GM18907 (cell line): Measurements from ENCODE around the gene SYNJ1.
A peak's percentile ranks its signal among the peaks of the same experiment; 100 is the strongest.
"Not testable (repeated sequence)": the region's sequence is repeated elsewhere in the genome, so short reads cannot be mapped to it uniquely, and the experiment has no call there.

Experiments used
- ATAC-seq: cut with Tn5 transposase; IDR thresholded peaks from one replicate; pipeline ENCODE4 v1.9.1; 2021; ENCODE audit warnings: mild to moderate bottlenecking, moderate library complexity; ENCODE audit not compliant: unreplicated experiment

SYNJ1 gene

DNA sequence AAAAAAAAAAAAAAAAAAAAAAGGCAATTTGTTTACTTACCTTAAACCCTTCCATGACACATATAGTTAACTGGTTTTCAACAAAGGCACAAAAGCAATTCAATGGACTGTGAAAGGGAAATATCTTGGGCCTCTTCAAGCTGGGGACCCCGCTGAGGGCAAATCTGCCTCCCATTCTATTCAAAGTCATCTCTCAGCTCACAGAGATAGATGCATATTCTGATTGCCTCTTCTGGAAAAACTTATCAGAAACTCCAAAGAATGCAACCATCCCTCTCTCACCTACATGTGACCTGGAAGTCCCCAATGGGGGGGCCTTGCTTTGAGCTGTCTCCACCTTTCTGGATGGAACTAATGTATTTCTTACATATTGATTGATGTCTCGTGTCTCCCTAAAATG lies 12.1 kb upstream of the SYNJ1 start:
- ATAC-seq, result no peak

DNA sequence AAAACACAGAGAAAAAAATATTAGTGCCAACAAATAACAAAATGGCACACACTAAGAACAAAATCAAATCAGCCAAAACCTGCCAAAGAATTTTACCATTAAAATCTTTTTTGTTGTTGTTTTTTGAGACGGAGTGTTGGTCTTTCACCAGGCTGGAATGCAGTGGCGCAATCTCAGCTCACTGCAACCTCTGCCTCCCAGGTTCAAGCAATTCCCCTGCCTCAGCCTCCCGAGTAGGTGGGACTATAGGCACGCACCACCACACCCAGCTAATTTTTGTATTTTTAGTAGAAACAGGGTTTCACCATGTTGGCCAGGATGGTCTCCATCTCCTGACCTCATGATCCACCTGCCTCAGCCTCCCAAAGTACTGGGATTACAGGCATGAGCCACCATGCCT lies 8.3 kb upstream of the SYNJ1 start:
- not testable (repeated sequence) for ATAC-seq

DNA sequence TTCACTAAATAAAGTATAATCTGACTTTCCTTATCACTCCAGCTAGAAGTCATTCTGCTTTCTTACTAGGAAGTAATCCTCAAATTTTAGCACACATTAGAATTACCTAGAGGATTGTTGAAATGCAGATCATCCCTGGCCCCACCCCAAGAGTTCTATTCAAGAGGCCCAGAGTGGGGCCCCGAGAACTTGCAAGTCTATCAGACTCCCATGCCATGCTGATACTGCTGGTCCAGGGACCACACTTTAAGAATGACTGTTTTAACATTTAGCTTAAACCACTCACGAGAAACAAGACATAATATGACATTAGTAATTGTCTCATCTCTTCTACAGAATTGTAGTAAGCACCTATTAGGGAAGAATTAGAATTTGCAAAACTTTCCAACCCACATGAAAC lies 7.7 kb upstream of the SYNJ1 start:
- ATAC-seq, result no peak

DNA sequence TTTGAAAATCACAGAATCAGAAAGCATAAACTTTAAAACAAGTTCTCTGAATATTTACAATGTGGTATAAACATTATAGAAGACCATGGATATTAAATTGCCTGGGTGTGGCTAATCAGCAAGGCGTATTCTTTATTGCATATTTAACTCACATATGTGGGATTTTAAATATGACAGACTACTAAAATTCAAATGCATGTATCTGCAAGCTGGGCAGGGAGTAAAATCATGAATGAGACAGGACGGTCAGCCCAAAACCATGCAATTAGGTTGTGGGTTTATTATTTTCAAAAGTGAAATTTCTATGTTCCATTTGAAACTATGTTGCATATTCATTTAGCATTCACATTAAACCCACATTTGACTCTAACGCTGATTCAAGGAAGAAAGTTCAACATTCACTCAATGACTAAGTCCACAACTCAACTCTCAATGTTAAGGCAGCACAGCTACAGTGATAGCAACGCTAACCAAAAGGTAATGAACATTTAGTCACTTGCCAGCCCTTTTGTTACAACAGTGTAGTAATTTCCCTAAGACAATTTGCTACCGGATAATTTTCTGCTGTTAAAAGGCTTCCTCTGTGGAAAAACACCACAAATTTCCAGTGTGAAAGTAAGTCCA lies 6.3 kb upstream of the SYNJ1 start:
- ATAC-seq, result no peak

DNA sequence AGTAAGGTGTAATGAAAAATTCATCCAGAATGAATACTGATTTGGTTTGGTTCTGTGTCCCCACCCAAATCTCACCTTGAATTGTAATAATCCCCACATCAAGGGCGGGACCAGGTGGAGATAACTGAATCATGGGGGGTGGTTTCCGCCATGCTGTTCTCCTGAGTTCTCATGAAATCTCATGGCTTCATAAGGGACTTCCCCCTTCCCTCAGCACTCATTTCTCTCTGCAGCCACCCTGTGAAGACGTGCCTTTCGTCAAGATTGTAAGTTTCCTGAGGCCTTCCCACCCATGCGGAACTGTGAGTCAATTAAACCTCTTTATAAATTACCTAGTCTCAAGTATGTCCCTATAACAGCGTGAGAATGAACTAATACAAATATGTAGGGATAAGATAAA lies 5.5 kb upstream of the SYNJ1 start:
- ATAC-seq, result no peak

DNA sequence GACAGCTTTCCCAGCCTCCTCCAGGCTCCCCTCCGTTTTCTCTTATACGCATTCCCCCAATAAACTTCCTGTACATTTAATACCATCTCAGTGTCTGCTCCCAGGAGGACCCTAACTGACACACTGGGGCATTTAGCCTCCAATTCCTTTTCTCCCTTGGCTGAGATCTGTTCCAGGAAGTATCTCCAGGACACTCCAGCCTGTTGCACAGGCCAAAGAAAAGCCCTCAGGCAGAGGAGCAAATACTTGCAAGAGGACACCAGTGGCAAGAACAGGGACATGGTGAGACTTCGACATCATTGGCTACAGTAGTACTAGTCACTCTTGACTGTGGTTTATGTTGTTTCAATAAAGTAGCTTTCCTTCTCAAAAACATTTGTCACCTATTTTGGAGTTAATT lies 4.7 kb upstream of the SYNJ1 start:
- ATAC-seq, result no peak

DNA sequence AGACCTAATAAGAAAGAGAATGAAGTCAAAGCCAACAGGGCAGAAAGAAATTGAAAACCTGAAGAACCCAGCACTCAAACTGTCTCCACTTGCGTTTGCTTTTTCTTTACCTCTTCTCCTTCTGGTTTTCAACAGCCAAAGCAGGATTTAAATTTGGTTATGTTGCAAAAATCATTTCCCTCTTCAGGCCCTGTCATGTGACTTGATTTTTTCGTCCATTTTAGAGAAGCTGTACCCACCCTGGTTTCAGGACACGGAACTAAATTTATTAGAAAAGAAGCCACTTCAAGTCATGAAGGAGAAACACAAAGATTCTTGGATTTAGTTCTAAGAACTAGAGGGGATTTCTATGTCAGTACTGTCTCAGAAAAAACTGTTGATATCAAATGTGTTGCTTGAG lies 1.0 kb upstream of the SYNJ1 start:
- ATAC-seq, result no peak

DNA sequence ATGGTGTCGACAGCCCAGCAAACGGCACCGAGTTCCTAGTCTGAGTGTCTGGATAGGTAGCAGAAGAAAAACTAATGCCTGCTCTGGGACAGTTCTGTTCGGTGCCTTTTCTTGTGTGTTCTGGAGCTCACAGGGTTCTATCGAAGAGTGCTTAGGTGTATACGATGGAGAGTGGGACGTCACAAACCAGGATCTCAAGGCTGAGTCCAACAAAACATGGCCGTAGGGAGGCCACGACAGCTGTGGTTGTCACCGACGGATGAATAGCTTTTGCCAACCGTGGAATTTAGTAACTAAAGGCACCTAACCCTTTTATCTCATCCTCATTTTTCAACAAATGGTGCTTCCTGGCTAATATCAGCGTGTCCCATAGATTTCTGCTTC lies 635 bp upstream of the SYNJ1 start:
- ATAC-seq, result no peak

DNA sequence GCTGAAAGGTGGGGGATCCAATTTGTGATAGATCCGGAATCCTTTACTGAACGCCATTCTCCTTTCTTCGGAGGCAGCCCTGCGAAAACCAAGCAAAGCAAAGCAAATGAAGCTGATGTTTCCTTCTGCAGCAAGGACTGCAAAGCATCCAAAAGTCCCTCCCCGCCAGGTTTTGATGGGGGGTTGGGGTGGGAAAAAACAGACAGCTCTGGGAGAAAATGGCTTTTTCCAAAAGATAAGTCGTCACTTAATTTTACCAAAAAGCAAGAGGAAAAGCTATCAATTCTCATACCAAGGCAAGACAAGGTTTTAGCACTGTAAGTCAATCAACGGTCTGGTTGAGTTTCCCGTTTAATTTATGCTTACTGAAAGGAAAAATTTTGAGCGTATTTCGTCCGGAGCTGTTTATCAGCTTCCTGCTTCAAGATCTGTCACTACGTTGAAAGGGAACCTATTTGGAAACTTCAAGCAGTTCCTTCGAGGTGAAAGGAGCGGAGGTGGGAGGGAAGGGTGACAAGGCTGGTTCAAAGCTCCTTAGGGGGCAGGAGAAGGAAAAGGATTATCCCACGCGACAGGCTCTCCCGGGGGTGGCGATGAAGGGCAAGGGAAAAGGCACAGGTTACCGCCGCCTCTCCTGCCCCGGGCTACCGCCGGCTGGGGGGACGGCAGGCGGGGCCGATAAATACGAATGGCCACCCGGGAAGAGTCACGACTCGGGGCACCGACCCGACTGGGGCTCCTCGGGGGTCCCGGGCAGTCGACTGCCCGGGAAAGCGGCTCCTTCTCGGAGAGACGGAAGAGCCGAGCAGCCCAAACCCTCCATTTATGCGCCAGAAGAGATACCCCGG lies 750 bp downstream of the SYNJ1 start:
- ATAC-seq, result peak; percentile 16

DNA sequence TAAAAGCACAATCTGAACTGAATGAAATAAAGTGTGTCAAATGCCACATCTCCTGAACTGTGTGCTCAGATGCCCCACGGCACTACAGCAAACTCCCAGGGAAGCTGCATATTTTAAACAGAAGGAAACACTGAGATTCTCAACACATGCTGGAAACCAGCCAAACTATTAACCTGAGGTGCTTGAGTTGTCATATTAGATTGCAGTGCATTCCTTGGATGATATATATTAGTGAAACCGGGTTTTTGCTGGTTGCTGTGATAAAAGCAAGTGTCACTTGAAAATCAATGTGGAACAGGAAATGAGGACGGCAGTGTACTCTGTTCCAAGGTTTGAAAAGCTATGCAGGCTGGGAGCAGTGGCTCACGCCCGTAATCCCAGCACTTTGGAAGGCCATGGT lies 8.7 kb downstream of the SYNJ1 start:
- no peak for ATAC-seq

DNA sequence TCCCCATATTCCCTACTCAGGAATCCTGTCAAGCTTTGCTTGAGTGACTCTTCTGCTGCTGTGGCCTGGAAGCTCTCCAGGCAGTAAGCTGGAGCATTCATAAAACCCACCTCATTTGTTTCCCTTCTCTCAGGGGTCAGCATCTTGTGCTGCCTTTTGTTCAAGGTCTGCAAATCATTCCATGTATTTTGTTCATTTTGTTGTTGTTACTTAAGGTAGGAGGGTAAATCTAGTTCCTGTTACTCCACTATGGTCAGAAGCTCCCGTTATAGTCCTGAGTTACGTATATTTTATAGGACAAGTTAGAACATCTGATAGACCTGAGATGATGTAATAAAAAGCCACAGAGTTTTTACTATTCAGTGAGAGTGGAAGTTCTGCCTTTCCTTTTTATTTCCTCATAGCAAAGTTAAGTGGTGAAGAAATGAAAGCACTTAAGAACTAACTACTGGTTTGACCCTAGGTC lies 9.9 kb downstream of the SYNJ1 start:
- ATAC-seq, result no peak

DNA sequence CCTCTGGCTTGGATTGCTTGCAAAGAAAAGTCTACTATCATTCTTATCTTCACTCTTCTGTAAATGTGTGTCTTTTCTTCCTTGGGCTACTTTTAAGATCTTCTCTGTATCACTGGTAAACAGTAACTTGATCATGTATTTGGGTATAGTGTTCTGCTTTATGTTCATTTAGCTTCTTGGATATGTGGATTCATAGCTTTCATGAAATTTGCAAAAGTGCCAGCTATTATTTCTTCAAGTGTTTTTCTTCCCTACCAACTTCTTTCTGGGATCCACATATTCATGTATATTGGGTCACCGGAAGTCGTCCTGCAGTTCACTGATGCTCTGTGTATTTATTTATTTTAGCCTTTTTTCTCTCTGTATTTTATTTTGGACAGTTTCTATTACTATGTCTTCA lies 11.3 kb downstream of the SYNJ1 start:
- no peak for ATAC-seq

DNA sequence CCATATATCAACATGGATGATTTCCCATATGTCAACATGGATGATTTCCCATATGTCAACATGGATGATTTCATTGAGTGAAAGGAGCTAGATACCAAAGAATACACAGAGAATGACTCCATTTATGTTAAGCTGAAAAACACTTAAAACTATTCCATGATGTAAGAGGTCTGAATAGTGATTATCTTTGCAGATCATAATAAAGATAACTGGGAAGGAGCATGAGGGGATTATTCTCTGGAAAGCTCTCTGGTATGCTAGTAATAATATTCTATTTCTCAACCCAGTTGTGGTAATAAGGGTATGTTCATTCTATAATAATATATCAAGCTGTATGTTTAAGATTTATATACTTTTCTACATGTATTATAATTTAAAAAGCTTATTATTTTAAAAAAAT lies 14.1 kb downstream of the SYNJ1 start:
- no peak for ATAC-seq

DNA sequence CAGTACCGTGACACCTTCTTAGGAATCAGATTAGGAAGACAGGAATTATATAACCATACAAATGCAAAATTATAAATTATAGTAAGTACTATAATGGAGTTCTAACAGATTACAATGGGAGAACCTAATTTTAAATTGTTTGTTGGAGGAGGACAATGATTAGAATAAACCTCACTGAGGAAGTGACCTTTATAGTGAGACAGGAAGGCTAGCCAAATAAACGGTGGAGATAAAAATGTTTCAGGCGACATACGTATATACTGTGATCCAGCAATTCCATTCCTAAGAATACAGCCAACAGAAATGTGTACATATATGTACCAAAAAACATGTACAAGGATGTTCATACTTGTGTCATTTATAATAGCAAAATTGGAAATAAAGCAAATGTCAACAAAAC lies 15.2 kb downstream of the SYNJ1 start:
- ATAC-seq, result no peak

DNA sequence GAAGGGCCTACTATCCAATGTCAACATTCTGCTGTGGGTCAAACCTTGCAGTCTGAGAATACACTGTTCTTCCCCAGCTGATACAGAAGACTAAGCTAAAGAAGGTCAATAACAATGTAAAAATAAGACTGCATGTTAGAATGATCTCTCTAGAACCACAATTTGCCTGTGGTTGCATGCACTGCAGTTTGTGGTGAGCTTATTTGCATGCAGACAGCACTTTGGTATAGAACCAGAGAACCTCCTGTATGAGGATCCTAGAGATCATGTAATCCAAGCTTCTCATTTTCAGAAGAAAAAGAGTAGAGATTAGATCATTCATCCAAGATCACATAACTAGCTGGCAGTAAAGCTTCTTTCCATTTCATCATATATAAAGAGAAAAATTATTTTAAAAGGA lies 15.8 kb downstream of the SYNJ1 start:
- peak; percentile 98 for ATAC-seq

DNA sequence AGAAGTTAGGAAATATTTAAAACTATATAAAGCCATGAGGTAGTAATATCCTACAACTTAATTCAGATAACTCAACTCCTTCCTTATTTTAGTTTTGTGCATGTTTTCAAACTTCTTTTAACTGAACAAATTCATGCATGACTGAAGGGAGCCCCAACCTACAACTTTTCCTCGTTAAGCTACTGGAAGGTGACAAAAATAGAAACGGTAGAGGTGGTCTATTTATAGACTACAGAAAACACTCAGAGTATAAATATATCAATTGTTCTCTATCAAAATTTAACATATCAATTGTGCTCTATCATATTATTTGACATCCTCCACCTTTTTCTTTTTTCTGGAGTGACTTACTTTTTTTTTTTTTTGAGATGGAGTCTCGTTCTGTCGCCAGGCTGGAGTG lies 16.8 kb downstream of the SYNJ1 start:
- no peak for ATAC-seq

DNA sequence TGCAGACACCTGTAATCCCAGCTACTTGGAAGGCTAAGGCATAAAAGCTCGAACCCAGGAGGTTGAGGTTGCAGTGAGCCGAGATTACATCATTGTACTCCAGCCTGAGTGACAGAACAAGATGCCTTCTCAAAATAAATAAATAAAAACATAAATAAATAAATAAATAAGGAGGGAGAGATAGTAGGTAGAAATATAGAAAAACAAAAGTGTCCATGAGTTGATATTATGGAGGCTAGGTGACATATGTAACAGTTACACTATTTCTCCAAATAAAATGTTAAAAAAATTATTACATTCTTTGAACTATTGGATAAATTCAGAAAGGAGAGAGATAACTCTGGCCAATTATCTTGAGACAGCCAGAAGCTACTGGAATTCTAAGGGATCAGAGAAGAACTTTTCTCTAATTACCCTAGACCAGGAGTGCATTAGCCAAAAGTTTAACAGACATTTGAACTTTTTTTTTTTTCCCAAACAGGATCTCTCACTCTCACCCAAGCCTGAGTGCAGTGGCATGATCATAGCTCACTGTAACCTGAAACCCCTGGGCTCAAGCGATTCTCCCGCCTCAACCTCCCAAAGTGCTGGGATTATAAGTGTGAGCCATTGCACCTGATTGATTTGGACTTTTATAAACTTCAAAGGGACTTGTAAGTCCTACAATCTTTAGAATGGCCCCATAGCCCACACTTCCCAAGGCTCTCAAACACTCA lies 17.6 kb downstream of the SYNJ1 start:
- ATAC-seq, result no peak

DNA sequence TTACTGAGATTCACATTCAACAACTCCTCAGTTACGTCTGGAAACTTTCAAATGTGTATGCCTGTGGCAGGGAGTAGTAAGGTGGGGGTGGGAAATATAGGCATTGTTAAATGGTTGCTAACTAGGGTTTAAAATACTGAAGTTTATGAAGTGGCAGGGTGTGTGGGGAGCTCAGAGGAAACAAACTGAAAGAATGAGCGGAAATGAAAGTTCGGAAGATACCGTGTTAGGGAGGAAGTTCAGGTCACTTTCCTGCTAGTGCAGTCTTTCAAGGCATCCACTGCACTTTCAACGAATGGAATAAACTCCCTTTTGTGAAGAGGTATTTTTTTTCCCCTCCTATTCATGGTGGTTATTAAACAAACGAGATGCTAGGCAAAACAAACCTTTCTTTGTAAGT lies 19.7 kb downstream of the SYNJ1 start:
- ATAC-seq, result no peak

DNA sequence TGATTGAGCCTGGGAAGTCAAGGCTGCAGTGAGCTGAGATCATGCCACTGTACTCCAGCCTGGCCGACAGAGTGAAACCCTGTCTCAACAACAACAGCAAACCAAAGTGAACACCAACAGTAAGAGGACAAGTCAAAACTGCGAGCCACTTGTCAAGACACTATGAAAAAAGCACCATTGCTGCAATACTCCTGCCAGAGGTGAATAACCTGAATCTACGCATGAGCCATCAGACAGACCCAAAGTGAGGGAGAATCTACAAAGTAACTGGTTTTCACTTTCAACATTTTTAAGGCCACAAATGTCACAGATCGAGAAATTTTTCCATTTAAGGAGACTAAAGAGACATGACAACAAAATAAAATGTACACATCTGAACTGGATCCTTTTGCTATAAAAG lies 21.9 kb downstream of the SYNJ1 start:
- ATAC-seq, result no peak

DNA sequence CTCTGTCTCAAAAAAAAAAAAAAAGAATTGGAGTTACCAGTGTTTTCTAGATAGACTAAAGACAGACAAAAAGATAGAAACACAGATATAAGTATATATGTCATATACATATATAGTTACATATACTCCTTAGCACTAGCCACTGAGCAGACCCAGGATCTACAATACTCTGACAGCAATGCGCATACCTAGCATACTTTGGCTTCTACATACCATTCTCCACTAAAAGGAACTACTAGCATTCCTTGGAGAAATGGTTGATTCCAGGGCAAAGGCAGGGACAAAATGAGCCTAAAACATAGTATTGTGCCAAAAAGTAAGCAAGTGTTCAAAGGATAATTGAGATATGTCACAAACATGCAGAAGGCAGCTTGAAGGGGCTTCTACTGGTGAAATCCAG lies 22.7 kb downstream of the SYNJ1 start:
- no peak for ATAC-seq

DNA sequence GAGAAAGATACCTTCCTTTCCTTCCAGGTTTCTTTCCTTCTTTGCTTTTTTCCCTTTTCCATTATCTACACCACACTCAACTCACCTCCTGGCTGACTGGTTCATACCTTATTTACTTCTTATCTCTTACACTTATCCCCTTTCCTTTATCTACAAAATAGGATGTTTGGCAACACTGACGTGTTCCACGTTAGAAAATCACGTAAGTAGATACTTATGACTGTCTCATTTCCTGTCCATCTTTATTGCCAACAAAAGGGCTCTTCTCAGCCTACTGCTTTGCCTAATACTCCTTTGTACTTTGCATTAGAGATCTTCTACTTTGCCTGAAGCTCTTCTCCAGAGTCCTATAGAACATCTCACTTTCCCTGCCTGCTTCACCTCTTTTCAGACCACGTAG lies 25.1 kb downstream of the SYNJ1 start:
- no peak for ATAC-seq
